AG10803 (cell line): Measurements from ENCODE around the gene ZNF280A.
"Not testable (repeated sequence)": the region's sequence is repeated elsewhere in the genome, so short reads cannot be mapped to it uniquely, and the experiment has no call there.

ENCODE experiments used
- DNase-seq: peaks from one replicate; pipeline ENCODE4 v3.0.0; 2010; ENCODE audit warnings: low read depth
- H3K4me3 ChIP-seq: 2 replicates; pipeline ENCODE4 v1.5.1; 2011; ENCODE audit warnings: mild to moderate bottlenecking, low read length, control low read depth
- TF ChIP-seq, protein P1 (sequence below): conservative IDR thresholded peaks from 2 replicates; pipeline ENCODE4 v1.5.1; 2011; ENCODE audit warnings: mild to moderate bottlenecking, low read length, control low read depth, inconsistent platforms

Gene ZNF280A

DNA sequence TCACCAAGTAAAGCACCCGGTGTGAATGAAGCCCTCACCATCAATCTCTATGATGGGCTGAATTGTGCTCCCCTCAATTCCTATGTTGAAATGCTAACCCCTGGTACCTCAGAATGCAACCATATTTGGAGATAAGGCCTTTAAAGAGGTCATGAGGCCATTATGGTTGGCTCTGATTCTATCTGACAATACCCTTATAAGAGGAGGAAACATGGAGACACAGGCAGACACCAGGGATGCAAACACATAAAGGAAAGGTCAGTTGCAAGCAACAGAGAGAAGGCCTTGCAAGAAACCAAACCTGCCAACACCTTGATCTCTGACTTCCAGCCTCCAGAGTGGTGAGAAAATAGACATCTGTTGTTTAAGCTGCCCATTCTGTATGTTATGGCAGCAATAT, 13.3 kb upstream of the ZNF280A start:
- TF ChIP-seq, protein P1, sequence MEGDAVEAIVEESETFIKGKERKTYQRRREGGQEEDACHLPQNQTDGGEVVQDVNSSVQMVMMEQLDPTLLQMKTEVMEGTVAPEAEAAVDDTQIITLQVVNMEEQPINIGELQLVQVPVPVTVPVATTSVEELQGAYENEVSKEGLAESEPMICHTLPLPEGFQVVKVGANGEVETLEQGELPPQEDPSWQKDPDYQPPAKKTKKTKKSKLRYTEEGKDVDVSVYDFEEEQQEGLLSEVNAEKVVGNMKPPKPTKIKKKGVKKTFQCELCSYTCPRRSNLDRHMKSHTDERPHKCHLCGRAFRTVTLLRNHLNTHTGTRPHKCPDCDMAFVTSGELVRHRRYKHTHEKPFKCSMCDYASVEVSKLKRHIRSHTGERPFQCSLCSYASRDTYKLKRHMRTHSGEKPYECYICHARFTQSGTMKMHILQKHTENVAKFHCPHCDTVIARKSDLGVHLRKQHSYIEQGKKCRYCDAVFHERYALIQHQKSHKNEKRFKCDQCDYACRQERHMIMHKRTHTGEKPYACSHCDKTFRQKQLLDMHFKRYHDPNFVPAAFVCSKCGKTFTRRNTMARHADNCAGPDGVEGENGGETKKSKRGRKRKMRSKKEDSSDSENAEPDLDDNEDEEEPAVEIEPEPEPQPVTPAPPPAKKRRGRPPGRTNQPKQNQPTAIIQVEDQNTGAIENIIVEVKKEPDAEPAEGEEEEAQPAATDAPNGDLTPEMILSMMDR, result no peak
- no peak for DNase-seq
- no peak overlapping the region for H3K4me3 ChIP-seq

DNA sequence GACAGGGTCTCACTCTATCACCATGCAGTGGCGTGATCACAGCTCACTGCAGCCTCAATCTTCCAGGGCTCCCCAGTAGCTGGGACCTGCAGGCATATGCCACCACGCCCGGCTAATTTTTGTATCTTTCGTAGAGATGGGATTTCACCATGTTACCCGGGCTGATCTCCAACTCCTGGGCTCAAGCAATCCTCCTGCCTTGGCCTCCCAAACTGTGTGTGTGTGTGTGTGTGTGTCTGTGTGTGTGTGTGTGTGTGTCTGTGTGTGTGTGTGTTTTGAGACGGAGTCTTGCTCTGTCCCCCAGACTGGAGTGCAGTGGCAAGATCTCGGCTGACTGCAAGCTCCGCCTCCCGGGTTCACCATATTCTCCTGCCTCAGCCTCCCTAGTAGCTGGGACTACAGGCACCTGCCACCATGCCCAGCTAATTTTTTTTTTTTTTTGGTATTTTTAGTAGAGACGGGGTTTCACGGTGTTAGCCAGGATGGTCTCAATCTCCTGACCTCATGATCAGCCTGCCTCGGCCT, 12.5 kb upstream of the ZNF280A start:
- not testable (repeated sequence) for DNase-seq, H3K4me3 ChIP-seq

DNA sequence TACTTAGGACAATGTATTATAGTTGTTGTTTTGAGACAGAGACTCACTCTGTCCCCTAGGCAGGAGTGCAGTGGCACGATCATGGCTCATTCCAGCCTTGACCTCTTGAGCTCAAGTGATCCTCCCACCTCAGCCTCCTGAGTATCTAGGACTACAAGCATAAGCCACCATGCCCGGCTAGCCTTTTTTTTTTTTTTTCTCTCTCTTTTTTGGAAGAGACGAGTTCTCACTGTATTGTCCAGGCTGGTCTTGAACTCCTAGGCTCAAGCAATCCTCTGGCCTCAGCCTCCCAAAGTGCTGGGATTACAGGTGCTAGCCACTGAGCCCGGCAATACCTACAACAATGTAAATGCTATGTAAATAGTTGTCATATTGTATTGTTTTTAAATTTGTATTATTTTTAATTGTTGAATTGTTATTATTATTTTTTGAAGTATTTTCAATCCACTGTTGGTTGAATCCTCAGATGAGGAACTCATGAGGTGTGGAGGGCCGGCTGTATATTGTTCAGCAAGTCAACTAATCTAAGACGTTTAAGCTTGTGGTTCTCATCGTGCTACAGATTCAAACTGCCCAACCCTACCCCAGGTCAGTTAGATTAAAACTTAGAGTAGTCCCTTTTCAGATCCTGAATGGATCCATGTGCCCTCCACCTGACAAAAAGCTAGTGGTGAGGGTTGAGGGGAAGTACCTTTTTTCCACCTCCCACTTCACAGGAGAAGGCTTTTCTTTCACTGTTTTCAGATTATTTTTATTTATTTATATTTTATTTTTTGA, 11.9 kb upstream of the ZNF280A start:
- H3K4me3 ChIP-seq, result no peak overlapping the region
- TF ChIP-seq, protein P1, result no peak
- no peak for DNase-seq

DNA sequence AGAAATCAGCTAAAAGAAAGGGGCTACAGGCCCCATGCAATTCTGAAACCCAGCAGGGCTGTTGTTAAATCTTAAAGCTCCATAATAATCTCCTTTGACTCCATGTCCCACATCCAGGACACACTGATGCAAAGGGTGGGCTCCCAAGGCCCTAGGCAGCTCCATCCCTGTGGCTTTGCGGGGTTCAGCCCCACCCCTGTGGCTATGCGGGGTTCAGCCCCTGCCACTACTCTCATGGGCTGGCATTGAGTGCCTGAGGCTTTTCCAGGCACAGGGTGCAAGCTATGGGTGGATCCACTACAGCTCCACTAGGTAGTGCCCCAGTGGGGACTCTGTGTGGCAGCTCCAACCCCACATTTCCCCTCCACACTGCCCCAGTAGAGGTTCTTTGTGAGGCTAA, 8.7 kb upstream of the ZNF280A start:
- TF ChIP-seq, protein P1, result no peak
- no peak for DNase-seq
- no peak overlapping the region for H3K4me3 ChIP-seq

DNA sequence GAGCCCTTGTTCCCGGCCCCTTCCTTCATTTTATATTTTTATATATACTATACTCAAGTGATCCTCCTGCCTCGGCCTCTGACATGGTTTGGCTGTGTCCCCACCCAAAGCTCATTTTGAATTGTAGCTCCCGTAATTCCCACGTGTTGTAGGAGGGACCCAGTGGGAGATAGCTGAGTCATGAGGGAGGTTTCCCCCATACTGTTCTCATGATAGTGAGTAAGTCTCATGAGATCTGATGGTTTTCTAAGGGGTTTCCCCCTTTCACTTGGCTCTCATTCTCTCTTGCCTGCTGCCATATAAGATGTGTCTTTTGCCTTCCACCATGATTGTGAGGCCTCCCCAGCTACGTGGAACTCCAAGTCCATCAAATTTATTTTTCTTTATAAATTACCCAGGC, 7.2 kb upstream of the ZNF280A start:
- H3K4me3 ChIP-seq, result no peak overlapping the region
- TF ChIP-seq, protein P1, result no peak
- DNase-seq, result no peak

DNA sequence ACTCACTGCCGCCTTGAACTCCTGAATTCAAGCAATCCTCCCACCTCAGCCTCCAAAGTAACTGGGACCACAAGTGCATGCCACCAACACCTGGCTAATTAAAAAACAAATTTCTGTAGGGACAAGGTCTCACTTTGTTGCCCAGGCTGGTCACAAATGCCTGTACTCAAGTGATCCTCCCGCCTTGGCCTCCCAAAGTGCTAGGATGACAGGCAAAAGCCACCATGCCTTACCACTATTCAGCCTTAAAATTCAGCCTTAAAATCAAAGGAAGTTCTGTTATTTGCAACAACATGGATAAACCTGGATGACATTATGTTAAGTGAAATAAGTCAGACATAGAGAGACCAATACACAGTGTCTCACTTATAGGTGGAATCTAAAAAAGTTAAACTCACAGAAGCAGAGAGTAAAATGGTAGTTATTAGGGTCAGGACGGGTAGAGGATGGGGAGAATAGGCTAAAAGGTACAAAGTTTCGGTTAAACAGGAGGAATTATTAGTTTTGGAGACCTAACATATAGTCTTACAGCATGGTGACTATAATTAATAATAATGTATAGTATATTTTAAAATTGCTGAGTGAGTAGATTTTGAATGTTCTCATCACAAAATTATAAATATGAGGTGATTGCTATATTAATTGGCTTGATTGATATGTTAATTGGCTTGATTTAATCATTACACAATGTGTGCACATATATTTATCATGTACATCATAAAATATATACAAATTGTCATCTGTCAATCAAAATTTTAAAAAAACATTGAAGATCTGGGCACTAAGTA, 6.2 kb upstream of the ZNF280A start:
- TF ChIP-seq, protein P1, result no peak
- H3K4me3 ChIP-seq, result no peak overlapping the region
- DNase-seq, result no peak

DNA sequence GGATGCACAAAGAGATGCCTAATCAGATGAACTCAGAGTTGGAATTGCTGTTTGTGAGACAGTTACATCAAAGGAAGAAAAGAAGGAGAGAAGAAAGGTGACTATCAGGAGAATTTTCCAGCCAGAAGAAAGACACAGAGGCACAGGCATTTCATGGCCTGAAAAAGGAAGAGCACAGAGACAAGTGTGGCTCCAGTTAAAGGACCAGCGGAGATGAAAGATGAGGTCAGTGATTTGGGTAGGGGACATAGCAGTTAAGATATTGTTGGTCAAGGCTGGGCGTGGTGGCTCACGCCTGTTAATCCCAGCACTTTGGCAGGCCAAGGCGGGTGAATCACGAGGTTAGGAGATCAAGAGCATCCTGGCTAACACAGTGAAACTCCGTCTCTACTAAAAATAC, 3.4 kb upstream of the ZNF280A start:
- DNase-seq, result no peak
- no peak overlapping the region for H3K4me3 ChIP-seq
- TF ChIP-seq, protein P1, result no peak
